SHP77 (cell line): Measurements from ENCODE around the gene INKA2.

Experiments used
- DNase-seq, 2 experiments: peaks; one replicate each; lab custom pipeline; 2025; lab: John Stamatoyannopoulos, UW

Gene INKA2

GRCh38 chr1:111702504-111703050 is 36.6 kb downstream of the INKA2 start:
- DNase-seq, result no peak

DNA sequence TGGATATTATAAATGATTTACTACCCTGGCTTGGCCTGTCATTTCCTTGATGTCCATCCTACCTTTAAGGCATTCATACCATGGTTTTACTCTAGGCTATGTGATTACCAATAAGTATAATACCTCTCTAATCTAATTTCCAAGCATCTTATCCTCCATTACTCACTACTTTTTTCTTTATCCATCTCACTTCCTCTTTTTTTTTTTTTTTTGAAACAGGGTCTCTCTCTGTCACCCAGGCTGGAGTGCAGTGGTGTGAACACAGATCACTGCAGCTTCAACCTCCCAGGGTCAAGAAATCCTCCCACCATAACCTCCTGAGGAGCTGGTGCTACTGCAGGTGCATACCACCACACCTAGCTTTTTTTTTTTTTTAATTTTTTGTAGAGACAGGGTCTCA is 39.9 kb downstream of the INKA2 start:
- no peak for DNase-seq

- no peak for DNase-seq
Measured at GRCh38 chr1:111696330-111696729, 42.9 kb downstream of the INKA2 start.

DNA sequence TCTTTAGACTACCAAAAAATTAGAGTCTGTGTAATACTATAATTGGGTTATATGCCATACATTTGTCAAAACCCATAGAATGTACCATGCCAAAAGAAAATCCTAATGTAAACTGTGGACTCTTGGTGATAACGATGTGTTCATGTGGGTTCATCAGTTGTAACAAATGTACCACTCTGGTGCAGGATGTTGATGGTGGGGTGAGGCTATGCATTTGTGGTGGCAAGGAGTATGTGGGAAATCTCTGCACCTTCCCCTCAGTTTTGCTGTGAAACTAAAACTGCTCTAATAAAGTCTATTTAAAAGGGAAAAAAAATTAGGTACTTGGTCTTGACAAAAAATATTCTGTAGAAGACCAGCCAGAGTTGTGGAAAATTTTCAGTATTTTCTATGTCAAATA is 43.4 kb downstream of the INKA2 start:
- no peak for DNase-seq

- no peak for DNase-seq
Measured at GRCh38 chr1:111691886-111692285, 47.3 kb downstream of the INKA2 start.

DNA sequence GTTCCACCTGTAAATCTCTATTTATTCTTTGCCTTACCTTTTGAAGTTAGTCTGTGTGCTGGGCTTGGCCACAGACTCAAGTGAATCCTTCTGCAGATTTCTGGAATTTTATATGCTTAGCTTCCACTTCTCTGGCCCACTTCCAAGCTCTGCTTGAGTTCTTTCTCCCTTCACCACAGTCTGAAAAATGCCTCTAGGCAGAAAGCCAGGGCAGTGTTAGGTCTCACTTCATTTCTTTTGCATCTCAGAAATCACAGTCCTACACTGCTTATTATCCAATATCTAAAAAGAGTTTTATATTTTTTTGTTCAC is 48.9 kb downstream of the INKA2 start:
- DNase-seq, result no peak
